ENCODE measurements around the gene MOB3C. TPM values are rescaled to one million over a fixed set of nuclear protein-coding genes. Genes with fewer than 3 reads are reported as not detected.
"Not testable (repeated sequence)": the region's sequence is repeated elsewhere in the genome, so short reads cannot be mapped to it uniquely, and the experiment has no call there.

MOB3C gene
- total RNA-seq, 2 experiments from 2014 or later, result 2.7 to 3.8 TPM

- no TSS peak for BruUV-seq (replicated peaks)
- no peaks in the 10 kb centered on the region for H3K9me2 ChIP-seq (ENCODE audit: insufficient read depth, low read length)
- TF ChIP-seq EZH2phosphoT487 (IDR thresholded peaks at IDR 0.05; ENCODE audit: borderline replicate concordance, low read depth, low read length) (no peak), CTCF (conservative IDR thresholded peaks at IDR 0.05; ENCODE audit: low read length) (no peak)
- no peak for DNase-seq (ENCODE audit: low spot score)
- H3K4me3 ChIP-seq (ENCODE audit: low read depth, low read length, poor library complexity, severe bottlenecking), result no peak overlapping the region
- no peak overlapping the region for H3K4me2 ChIP-seq (ENCODE audit: low read length)
- no peaks in the 10 kb centered on the region for H4K20me1 ChIP-seq (ENCODE audit: insufficient read depth, low read length)
- no peaks in the 10 kb centered on the region for H3K4me1 ChIP-seq (ENCODE audit: insufficient read depth, low read length, poor library complexity, severe bottlenecking)
- H3K27ac ChIP-seq (ENCODE audit: low read depth, low read length, poor library complexity, severe bottlenecking), result no peak overlapping the region
- POLR2A ChIA-PET, result interaction anchor here (0.6 kb wide), 1 partner anchor 129 kb away, joined by 5 read pairs; no protein-coding TSS in a partner anchor
- CTCF ChIA-PET (ENCODE audit: unreplicated experiment), result no interaction called here
- no peaks in the 10 kb centered on the region for H3K9me3 ChIP-seq (ENCODE audit: low read length)
- H2AFZ ChIP-seq (ENCODE audit: low read length), result no peak overlapping the region
- H3K36me3 ChIP-seq (ENCODE audit: insufficient read depth, low read length), result peaks cover 40% of the 10 kb centered on the region
- intact Hi-C loops (cut with micrococcal nuclease; ENCODE audit: unreplicated experiment), result no loop called here
- no peaks in the 10 kb centered on the region for H3K79me2 ChIP-seq (ENCODE audit: insufficient read depth, low read depth, low read length)
These were observed 39.2 kb upstream of the MOB3C start for GRCh38 chr1:46655848-46656247.

- POLR2A ChIA-PET, result interaction anchor here (0.6 to 1.6 kb wide), 3 partner anchors 13 to 58 kb away, joined by 4 to 6 read pairs (median 4); partner anchors contain the start of gene ATPAF1
These were observed 38.1 kb upstream of the MOB3C start for GRCh38 chr1:46654698-46655097.

GRCh38 chr1:46654012-46654411 lies 37.4 kb upstream of the MOB3C start:
- peaks cover 57% of the 10 kb centered on the region for H3K36me3 ChIP-seq (ENCODE audit: insufficient read depth, low read length)
- H3K4me1 ChIP-seq (ENCODE audit: insufficient read depth, low read length, poor library complexity, severe bottlenecking), result no peaks in the 10 kb centered on the region
- no peak overlapping the region for H3K4me2 ChIP-seq (ENCODE audit: low read length)
- CTCF ChIA-PET (ENCODE audit: unreplicated experiment), result no interaction called here
- no peaks in the 10 kb centered on the region for H4K20me1 ChIP-seq (ENCODE audit: insufficient read depth, low read length)
- no peak for TF ChIP-seq EZH2phosphoT487 (IDR thresholded peaks at IDR 0.05; ENCODE audit: borderline replicate concordance, low read depth, low read length)
- TF ChIP-seq CTCF (conservative IDR thresholded peaks at IDR 0.05; ENCODE audit: low read length), result no peak
- no peak overlapping the region for H3K27ac ChIP-seq (ENCODE audit: low read depth, low read length, poor library complexity, severe bottlenecking)
- H3K4me3 ChIP-seq (ENCODE audit: low read depth, low read length, poor library complexity, severe bottlenecking), result no peak overlapping the region
- H3K79me2 ChIP-seq (ENCODE audit: insufficient read depth, low read depth, low read length), result no peaks in the 10 kb centered on the region
- intact Hi-C loops (cut with micrococcal nuclease; ENCODE audit: unreplicated experiment), result no loop called here
- BruUV-seq (replicated peaks), result no TSS peak
- H2AFZ ChIP-seq (ENCODE audit: low read length), result no peak overlapping the region
- POLR2A ChIA-PET, result interaction anchor here (0.6 to 1.6 kb wide), 3 partner anchors 14 to 57 kb away, joined by 4 to 6 read pairs (median 4); partner anchors contain the start of gene ATPAF1
- H3K9me3 ChIP-seq (ENCODE audit: low read length), result peaks cover 16% of the 10 kb centered on the region
- H3K9me2 ChIP-seq (ENCODE audit: insufficient read depth, low read length), result no peaks in the 10 kb centered on the region
- DNase-seq (ENCODE audit: low spot score), result no peak

More at GRCh38 chr1:46654698-46655097, 38.1 kb upstream of the MOB3C start:
- H3K4me1 ChIP-seq (ENCODE audit: insufficient read depth, low read length, poor library complexity, severe bottlenecking); H3K4me2 ChIP-seq (ENCODE audit: low read length); H3K4me3 ChIP-seq (ENCODE audit: low read depth, low read length, poor library complexity, severe bottlenecking); H3K79me2 ChIP-seq (ENCODE audit: insufficient read depth, low read depth, low read length); H2AFZ ChIP-seq (ENCODE audit: low read length); H3K27ac ChIP-seq (ENCODE audit: low read depth, low read length, poor library complexity, severe bottlenecking); intact Hi-C loops (cut with micrococcal nuclease; ENCODE audit: unreplicated experiment); DNase-seq (ENCODE audit: low spot score); CTCF ChIA-PET (ENCODE audit: unreplicated experiment); H3K9me2 ChIP-seq (ENCODE audit: insufficient read depth, low read length); H4K20me1 ChIP-seq (ENCODE audit: insufficient read depth, low read length); BruUV-seq (replicated peaks): not testable (repeated sequence)
- Histone ChIP-seq H3K9me3 (ENCODE audit: low read length) (peaks cover 10% of the 10 kb centered on the region), H3K36me3 (ENCODE audit: insufficient read depth, low read length) (peaks cover 50% of the 10 kb centered on the region)

Data from OCI-LY7 (cell line).